Loucy (cell line): Measurements from ENCODE around the gene ZMYND8.

Experiments
- H2AFZ ChIP-seq: fragments of 200-600 bp; sonication (generic); 2 replicates; pipeline ENCODE4 v1.6.0; 2016; ENCODE audit warnings: antibody characterized with exemption, mild to moderate bottlenecking, low read length, moderate library complexity
- H3F3A ChIP-seq: fragments of 200-600 bp; 2 replicates; pipeline ENCODE4 v1.6.0; 2016; ENCODE audit warnings: antibody characterized with exemption, low read depth, mild to moderate bottlenecking
- H3K27me3 ChIP-seq: fragments of 200-600 bp; sonication (generic); 2 replicates; pipeline ENCODE4 v1.6.1; 2014; ENCODE audit warnings: low read length, mild to moderate bottlenecking; ENCODE audit not compliant: insufficient read depth, poor library complexity, severe bottlenecking
- H3K36me3 ChIP-seq: fragments of 200-600 bp; sonication (generic); 2 replicates; pipeline ENCODE4 v1.6.1; 2016; ENCODE audit warnings: low read length; ENCODE audit not compliant: insufficient read depth
- H3K4me1 ChIP-seq: fragments of 200-600 bp; sonication (generic); 2 replicates; pipeline ENCODE4 v1.5.1; 2014; ENCODE audit warnings: low read length, mild to moderate bottlenecking; ENCODE audit not compliant: insufficient read depth, poor library complexity, severe bottlenecking
- H3K4me2 ChIP-seq: fragments of 200-600 bp; sonication (generic); 2 replicates; pipeline ENCODE4 v1.6.0; 2014; ENCODE audit warnings: antibody characterized with exemption, low read length, low read depth, mild to moderate bottlenecking; ENCODE audit not compliant: poor library complexity, severe bottlenecking
- H3K4me3 ChIP-seq: fragments of 200-600 bp; sonication (generic); 2 replicates; pipeline ENCODE4 v1.5.1; 2014; ENCODE audit warnings: low read length, mild to moderate bottlenecking, mixed read lengths; ENCODE audit not compliant: poor library complexity, severe bottlenecking
- H3K79me2 ChIP-seq: fragments of 200-600 bp; sonication (generic); 2 replicates; pipeline ENCODE4 v1.6.1; 2014; ENCODE audit warnings: low read length; ENCODE audit not compliant: insufficient read depth
- H3K9ac ChIP-seq: fragments of 200-600 bp; sonication (generic); 2 replicates; pipeline ENCODE4 v1.6.0; 2014; ENCODE audit warnings: mild to moderate bottlenecking, low read depth, low read length, moderate library complexity; ENCODE audit not compliant: poor library complexity, severe bottlenecking
- H3K9me2 ChIP-seq: fragments of 200-600 bp; sonication (generic); replicated peaks from 2 replicates; pipeline ENCODE4 v1.6.1; 2016; ENCODE audit warnings: low read depth, low read length, mixed read lengths
- H3K9me3 ChIP-seq: fragments of 200-600 bp; sonication (generic); 2 replicates; pipeline ENCODE4 v1.6.1; 2014; ENCODE audit warnings: mild to moderate bottlenecking, antibody characterized with exemption, low read length, low read depth; ENCODE audit not compliant: insufficient read depth
- H4K20me1 ChIP-seq: fragments of 200-600 bp; sonication (generic); 2 replicates; pipeline ENCODE4 v1.6.0; 2014; ENCODE audit warnings: antibody characterized with exemption, low read length, mild to moderate bottlenecking; ENCODE audit not compliant: insufficient read depth, poor library complexity, severe bottlenecking
- EZH2phosphoT487 ChIP-seq: fragments of 200-600 bp; IDR thresholded peaks from 2 replicates; pipeline ENCODE4 v1.6.1; 2018; ENCODE audit warnings: antibody characterized with exemption, mild to moderate bottlenecking, moderate library complexity, borderline replicate concordance
- TF ChIP-seq, protein P1 (sequence below): fragments of 200-600 bp; sonication (generic); conservative IDR thresholded peaks from 2 replicates; pipeline ENCODE4 v1.5.1; 2014; ENCODE audit warnings: mild to moderate bottlenecking, antibody characterized with exemption, low read length

ZMYND8 gene

GRCh38 chr20:47353239-47353691 is 3.2 kb downstream of the ZMYND8 start:
- Histone ChIP-seq H3K4me1 (peaks cover 67% of the 10 kb centered on the region), H3K79me2 (peaks cover 90% of the 10 kb centered on the region), H3K9ac (peak overlapping the region; percentile 99), H3K4me3 (peak overlapping the region; percentile 85), H3F3A (no peaks in the 10 kb centered on the region), H4K20me1 (peaks cover 59% of the 10 kb centered on the region), H3K9me2 (no peaks in the 10 kb centered on the region), H3K27me3 (no peaks in the 10 kb centered on the region), H3K9me3 (no peaks in the 10 kb centered on the region), H3K36me3 (peaks cover 13% of the 10 kb centered on the region; the same call in 1 of the 2 replicates), H2AFZ (no peak overlapping the region), H3K4me2 (peak overlapping the region; percentile 94)
- TF ChIP-seq, protein P1, sequence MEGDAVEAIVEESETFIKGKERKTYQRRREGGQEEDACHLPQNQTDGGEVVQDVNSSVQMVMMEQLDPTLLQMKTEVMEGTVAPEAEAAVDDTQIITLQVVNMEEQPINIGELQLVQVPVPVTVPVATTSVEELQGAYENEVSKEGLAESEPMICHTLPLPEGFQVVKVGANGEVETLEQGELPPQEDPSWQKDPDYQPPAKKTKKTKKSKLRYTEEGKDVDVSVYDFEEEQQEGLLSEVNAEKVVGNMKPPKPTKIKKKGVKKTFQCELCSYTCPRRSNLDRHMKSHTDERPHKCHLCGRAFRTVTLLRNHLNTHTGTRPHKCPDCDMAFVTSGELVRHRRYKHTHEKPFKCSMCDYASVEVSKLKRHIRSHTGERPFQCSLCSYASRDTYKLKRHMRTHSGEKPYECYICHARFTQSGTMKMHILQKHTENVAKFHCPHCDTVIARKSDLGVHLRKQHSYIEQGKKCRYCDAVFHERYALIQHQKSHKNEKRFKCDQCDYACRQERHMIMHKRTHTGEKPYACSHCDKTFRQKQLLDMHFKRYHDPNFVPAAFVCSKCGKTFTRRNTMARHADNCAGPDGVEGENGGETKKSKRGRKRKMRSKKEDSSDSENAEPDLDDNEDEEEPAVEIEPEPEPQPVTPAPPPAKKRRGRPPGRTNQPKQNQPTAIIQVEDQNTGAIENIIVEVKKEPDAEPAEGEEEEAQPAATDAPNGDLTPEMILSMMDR, result no peak
- TF ChIP-seq EZH2phosphoT487, result no peak

DNA sequence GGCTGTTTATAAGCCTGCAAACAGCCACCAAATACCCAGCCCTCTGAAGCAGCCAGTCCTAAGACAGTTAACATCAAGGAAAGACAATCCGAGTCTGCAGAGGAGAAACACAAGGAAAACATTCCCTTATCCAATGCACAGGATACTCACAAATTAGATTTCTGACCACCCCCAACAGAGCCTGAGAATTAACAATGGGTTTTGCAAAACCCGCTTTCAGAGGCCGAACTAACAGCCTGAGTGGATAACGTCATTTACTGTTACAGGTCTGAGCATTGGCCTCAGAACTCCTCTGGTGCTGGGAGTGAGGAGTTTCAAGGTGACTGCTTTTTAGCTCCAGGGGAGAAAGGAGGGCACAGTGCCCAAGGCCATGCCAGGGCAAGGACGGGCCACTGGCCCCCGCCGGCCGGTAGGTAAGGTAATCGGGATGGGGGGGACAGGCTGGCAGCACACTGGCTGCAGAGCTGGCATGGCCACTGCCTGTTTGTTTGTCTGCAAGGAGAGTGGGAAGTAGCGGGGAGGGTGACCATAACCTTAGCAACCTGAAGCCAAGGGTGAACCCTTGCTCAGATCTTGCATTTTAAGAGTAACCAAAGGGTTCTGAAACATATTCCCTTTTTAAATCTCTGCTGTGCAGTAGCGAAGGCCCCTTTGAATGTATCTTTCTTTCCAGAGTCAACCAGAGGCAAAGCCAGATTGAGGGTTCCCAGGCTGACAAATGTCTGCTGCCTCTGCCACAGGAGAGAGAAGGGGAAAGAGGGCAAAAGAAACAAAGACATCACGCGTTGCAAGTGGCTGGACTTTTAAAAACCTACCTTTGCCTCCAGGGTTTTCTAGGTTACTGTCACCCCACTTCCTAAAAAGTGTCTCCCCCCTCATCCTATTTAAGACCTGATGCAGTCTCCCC is 3.9 kb downstream of the ZMYND8 start:
- Histone ChIP-seq H3K4me1 (peaks cover 68% of the 10 kb centered on the region), H3K27me3 (no peaks in the 10 kb centered on the region), H3K9ac (peak overlapping the region; percentile 99), H3F3A (no peaks in the 10 kb centered on the region), H3K36me3 (peaks cover 20% of the 10 kb centered on the region; the same call in 1 of the 2 replicates), H3K9me2 (no peaks in the 10 kb centered on the region), H4K20me1 (peaks cover 66% of the 10 kb centered on the region), H3K4me3 (peak overlapping the region; percentile 85), H3K79me2 (peaks cover 96% of the 10 kb centered on the region), H3K4me2 (peak overlapping the region; percentile 94), H2AFZ (no peak overlapping the region), H3K9me3 (no peaks in the 10 kb centered on the region)
- TF ChIP-seq EZH2phosphoT487, result no peak

- H3K9me2 ChIP-seq, result no peaks in the 10 kb centered on the region
- no peak overlapping the region for H2AFZ ChIP-seq
- no peaks in the 10 kb centered on the region for H3K27me3 ChIP-seq
- H3F3A ChIP-seq, result no peaks in the 10 kb centered on the region
- H3K9ac ChIP-seq, result peak overlapping the region; percentile 99
- peaks cover 28% of the 10 kb centered on the region; the same call in 1 of the 2 replicates for H3K36me3 ChIP-seq
- H3K79me2 ChIP-seq, result peaks cover 98% of the 10 kb centered on the region
- H3K9me3 ChIP-seq, result no peaks in the 10 kb centered on the region
- H3K4me1 ChIP-seq, result peaks cover 68% of the 10 kb centered on the region
- TF ChIP-seq, protein P1, result no peak
- no peak for TF ChIP-seq EZH2phosphoT487
- peaks cover 74% of the 10 kb centered on the region for H4K20me1 ChIP-seq
- peak overlapping the region; percentile 85 for H3K4me3 ChIP-seq
- peak overlapping the region; percentile 94 for H3K4me2 ChIP-seq
Observed at GRCh38 chr20:47351643-47352331, 4.7 kb downstream of the ZMYND8 start.
